Pons (tissue), 1 donor: ENCODE measurements around the gene ITGB5.
"Not testable (repeated sequence)": the region's sequence is repeated elsewhere in the genome, so short reads cannot be mapped to it uniquely, and the experiment has no call there.

ENCODE experiments used
- DNase-seq: peaks from one replicate; pipeline ENCODE4 v3.0.0-alpha.2; 2016; ENCODE audit warnings: low spot score

Gene ITGB5

DNA sequence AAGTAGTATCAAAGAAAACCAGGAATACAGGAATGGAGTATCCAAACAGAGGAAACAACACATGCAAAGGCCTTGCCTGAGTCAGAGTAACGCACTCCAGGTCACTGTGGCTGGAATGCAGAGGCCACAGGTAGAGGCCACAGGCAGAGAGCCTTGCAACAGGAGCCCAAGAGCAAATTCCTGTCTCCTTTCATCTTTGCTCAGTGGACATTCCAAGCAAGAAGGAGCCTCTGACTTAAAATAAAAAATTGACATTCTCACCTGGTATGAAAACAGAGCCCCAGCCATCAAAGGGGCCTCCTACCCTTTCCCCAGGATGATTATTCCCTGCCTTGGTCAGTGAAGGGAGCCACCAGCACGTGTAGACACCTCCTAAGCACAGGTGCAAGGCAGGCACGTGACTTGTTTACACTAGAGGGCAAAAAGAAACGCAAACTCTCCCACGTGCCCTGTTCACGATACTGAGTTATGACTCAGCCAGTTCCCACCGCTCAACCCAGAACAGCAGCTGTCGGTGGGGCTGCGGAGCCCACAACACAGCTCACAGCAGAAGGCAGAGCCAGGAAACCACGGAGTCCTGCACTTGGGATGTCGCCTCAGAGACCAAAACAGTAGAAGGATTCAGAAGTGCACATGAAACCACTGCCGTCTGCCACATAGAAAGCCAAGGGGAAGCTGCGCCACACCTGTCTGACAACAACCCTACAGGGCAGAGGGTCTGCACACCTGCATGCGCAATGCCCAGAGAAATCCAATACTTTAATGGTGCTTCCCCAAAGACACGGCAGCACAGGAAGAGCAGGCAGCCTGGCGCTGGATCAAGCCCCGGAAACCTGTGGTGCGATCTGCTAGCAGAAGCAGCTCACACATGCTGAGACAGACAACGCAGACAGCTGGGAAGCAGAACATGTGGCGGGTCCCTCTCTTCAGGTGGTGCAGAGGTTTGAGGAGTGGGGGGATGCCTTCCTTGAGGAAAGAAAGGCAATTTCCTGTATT lies 52.1 kb downstream of the ITGB5 start:
- DNase-seq: no peak

DNA sequence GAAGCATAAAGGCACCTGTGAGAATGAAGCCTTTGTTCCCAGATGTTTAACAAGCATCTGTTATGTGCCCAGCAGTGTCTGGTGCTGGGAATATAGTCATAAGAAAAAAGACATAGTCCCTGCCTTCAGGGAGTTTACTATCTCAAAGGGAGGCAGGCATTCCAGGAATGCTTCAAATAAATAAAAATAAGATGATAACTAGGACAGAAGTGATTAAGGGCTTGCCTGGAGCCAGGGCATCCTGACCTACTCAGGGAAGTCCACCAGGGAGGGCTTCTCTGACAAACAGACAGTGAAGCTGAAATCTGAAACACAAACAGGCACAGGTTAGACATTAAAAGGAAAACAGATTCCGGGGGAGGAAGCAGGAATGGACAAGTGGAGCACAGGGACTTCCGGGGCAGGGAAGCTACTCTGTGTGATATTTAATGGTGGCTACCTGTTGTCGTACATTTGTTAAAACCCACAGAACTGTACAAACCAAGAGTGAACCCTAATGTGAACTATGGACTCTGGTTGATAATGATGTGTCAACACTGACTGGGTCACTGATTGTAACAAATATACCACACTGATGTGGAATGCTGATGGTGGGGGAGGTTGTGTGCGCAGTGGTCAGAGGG lies 53.3 kb downstream of the ITGB5 start:
- DNase-seq: no peak

DNA sequence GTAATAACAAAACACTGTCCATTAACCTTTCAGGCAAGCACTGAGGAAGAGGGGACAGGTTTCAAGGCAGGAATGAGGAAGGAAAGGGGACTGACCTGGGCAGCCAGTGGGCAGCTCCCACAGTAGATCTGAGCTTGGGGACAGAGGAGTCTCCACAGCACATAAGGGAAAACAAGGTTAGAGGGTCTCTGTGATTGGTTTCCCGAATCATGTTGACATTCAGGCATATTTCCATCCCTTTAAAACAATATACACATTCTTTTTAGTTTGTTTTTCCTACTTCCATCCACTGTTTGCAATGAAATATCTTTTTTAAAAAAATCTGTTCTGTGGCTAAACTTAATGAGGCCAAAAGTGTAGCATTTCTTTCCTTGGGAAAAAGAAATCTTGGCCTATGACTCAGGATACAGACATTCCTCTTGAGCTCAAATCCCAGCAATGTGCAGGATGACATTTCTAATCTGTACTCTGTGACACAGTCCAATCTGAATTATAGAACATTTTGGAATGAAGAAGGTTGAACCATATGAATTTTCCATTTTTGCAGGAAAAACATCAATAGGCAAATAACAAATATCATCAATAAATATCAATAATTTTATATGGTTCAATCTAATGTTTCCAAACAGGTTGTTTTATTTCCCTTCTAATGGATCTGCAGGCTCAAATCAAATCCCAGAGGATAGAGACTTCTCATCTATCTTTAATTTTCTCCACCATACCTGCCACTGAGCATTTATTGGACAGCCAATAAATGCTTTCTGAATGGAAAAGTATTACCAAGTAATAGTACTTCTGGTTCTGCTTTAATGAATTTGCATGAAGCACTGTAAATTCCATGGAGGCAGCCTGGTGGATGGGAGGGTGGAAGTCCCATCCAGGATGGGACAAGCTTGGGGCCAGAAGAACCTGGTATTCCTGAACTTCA lies 54.1 kb downstream of the ITGB5 start:
- no peak for DNase-seq

DNA sequence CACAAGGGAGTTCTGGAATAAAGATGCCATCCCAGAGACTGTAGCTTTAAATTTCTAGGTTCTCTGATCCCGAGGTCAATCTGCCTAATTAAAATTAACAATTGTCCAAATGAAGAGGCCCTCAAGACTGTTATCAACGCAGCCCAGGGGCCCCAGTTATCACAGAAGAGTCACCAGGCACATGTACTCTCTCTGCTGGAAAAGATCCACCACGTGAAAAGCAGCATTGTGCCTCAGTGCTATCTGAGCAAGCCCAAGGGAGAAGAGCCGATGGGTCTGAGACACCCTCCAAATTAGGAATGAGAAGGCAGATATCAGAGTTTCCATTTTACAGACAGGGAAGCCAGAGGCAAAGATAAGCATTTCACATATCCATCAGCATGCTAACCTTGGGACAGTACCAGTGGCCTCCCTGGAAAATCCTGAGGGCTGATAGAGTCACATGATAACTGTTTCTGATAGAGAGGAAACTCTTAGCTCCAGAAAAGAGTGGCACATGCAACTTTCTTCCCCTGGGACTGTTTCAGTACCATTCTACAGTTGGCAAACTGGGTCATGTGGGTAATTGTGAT lies 55.5 kb downstream of the ITGB5 start:
- no peak for DNase-seq

DNA sequence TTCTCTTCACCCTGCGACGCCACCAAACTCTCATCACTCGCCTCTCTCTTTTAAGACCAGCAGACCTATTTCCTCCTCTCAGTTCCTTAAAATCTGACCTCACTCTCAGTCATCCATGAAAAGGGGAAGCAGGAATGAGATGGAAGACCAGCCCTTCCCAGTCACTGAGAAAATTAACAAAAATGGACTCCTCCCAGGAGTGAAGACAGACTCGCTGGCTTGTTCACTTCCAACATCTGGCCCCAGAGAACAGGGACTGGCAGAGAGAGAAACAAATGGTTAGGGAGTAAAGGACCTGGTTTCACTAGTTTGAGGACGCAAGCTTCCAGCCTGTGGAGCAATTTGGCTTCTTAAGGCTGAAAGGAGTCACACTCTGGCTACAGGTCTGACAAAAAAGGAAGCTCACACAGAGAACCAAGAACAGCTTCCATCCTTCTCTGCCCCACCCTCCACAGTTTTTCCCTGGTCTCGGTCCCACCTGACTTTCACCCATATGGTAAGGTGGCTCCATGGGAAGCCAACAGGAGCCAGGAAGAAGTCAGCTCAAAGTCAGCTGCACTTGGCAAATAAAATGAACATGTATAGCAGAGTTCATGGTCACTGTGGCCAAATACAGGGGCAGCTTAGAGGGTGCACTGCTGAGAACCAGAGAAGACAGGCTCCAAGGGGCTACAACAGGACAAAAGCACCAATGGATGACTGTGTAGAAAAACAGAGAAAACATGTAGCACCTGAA lies 57.2 kb downstream of the ITGB5 start:
- DNase-seq: peak; percentile 67

DNA sequence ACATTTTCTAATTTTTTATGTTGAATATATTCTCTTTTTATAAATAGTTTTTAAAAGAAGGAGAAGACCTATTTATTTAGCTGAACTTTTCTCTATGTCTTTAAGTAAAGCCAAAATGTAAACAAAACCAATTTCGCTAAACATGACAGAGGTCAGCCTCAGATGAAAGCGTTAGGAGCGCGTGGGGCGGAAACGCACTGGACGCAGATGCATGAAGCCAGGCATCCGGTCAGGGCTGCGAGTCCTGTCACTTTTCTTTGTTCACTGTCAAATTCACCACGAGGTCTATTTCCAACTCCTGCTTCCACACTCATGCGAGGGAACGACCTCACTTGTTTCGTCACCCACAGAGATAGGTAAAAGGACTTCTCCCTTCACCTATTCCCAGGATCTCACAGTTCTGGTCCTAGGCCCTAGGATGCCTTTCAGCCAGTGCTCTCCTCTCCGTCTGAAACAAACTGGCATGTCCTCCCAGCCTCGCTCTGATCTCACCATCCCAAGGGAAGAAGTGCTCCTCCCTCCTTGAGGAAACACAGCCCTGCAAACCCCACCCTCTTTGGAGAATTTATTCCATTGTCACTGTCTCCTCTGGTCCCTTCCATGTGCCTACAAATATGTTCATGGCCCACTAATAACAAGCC lies 57.9 kb downstream of the ITGB5 start:
- no peak for DNase-seq

DNA sequence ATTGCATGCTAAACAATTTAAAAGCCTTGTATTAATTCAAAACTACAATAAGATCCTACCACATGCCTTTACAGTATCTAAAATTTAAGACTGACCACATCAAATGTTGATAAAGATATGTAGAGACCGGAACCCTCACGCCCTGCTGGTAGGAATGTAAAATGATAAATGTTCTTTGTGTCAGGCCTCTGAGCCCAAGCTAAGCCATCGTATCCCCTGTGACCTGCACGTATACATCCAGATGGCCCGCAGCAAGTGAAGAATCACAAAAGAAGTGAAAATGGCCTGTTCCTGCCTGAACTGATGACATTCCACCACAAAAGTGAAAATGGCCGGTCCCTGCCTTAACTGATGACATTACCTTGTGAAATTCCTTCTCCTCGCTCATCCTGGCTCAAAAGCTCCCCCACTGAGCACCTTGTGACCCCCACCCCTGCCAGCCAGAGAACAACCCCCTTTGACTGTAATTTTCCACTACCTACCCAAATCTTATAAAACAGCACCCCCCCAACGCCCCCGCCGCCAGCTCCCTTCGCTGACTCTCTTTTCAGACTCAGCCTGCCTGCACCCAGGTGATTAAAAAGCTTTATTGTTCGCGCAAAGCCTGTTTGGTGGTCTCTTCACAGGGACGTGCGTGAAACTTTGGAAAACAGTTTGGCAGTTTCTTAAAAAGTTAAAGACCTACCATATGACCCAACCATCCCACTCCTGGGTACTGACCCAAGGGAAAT lies 59.5 kb downstream of the ITGB5 start:
- not testable (repeated sequence) for DNase-seq

DNA sequence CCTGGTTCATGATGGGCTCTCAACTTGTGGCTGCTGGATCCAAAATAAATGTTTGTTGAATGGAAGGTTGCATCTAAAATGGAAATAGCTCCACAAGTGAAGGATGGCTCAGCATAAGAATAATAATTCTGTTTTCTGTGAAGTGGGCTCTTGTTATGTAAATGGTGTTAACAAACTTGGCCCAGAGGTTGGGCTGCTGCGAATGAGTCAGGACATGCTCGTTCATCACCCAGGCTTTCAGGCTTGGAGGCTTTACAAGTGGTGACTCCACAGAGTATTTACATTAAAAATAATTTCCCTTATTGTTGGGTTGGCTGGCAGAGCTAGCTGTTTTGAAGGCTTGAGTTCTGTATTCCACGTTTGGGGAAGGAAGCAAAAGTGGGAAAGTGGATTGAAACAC lies 60.5 kb downstream of the ITGB5 start:
- peak; percentile 65 for DNase-seq

DNA sequence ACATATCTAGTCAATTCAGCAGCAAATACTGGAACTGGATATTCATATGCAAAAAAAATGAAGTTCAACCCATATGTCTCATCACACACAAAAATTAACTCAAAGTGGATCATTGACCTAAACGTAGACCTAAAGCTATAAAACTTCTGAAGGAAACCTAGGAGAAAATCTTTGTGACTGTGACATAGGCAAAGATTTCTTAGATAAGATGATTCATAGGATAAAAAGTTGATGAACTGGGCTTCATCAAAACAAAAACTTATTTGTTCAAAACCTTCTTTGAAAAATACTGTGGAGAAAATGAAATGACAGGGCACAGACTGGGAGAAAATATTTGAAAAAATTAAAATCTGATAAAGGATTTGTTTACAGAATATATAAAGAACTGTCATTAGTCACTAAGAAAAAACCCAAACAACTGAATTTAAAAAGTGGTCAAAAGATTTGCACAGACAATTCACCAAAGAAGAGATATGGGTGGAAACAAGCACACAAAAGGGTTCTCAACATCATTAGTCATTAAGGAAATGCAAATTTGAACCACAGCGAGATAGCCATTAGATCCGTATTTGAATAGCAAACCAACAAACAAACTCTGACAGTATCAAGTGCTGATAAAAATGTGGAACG lies 62.8 kb downstream of the ITGB5 start:
- no peak for DNase-seq

DNA sequence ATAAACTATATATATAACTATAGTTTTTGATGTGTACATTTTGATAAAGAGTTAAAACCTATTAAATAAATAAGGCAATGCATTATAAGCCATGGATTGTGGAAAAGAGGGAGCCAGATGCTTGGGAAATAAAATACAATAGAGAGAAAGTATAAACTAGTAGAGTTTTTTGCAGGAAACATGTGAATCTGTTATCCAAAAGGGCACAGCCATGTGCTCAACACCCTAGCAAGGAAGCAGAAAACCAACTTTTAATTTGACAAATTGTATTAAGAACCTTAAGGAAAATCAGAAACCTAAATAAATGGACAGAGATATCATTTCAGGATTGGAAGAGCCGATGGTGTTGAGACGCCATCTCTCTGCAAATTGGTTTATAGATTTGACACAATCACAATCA lies 63.5 kb downstream of the ITGB5 start:
- no peak for DNase-seq

DNA sequence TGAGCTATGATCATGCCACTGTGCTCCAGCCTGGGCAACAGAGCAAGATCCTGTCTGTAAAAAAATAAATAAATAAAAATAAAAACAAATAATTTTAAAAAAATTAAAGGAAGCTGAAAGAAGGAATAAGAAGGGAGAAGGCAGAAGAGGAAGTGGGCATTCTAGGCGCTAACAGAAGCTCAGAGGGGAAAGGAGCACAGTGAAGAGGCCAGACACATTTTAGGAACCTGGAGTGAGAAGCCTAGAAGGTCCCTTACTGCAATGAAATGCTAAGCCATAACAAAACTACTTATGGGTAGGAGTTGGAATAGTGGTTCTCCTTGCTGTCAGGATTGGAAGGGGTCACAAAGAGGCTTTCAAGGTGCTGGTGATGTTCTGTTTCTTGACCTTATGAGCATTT lies 64.0 kb downstream of the ITGB5 start:
- DNase-seq: no peak

DNA sequence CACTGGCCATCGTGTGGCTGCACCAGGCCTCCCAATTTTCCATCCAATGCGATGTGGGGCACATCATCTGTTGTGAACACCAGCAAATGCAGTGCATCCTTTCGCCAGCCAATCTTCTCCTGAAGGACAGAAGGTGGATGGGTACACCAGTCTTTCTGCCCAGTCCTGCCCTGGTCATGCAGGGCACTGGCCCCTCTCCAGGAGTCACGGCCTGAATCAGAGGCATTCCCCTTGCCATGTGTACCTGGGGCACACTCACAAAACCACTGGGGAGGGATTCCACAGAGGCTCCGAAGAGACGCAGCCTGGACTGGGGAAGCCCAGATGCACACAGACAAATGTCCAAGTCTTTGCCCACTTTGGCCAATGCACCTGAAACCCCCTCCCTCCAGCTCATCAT lies 65.8 kb downstream of the ITGB5 start:
- no peak for DNase-seq

DNA sequence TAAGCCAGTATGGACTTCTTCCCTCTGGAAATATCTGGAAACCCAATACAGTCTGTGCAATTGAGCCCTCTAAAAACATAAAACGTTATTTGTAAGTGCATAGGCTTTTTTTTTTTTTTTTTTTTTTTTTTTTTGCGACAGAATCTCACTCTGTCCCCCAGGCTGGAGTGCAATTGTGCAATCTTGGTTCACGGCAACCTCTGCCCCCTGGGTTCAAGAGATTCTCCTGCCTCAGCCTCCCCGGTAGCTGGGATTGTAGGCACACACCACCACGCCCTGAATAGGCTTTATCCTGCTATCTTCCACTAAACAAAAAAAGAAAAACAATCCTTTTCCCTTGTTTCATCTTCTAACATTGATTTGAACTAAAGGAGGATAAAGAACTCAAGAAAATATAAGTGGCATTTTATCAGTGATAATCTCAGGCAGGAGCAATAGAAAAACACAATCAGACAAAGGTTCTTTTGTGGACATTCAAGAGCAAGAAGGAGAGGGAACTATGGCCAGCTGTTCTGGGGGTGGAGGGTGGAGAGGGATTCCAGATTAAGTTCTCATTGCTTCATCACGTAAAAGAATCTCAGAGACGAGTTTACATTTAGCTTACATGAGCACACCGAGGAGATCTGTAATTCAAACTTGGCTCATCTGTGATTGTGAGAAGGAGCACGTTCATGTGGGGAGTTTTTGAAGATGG lies 68.6 kb downstream of the ITGB5 start:
- peak; percentile 64 for DNase-seq

DNA sequence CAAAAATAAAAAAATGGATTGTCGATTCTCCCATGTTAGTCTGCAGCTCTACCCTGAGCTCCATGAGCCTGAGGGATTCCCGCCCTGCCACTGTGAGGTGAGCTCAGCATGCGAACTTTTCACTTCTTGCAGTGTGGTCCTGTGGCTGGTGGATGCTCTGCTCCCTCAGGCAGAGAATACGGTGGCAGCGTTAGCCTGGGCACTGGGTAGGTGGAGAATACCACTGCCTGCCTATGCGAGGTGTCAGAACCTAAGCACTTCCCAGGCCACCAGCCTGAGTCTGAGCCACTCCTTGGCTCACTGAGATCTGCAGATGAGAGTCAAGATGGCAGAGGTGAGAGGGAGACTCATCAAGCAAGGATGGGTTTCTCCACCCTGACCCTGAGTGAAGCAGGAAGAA lies 70.1 kb downstream of the ITGB5 start:
- DNase-seq: no peak

DNA sequence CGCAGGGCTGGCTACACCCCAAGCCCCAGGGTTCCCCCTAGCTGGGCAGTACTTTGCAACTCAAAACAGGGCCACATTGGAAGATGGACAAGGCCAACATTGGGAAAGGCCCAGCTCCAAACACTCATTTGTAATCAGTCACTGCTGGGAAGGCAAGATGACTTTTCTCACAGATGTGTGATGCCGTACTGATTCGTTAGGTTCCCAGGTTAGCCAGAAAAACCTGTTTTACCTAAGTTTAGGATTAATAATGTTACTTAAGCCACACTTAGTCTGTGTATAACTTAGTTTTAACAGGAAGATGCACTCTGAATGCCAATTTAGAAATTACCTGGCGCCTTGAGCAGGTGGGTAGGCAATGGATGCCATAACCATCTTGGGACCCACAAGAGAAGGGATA lies 71.0 kb downstream of the ITGB5 start:
- no peak for DNase-seq

DNA sequence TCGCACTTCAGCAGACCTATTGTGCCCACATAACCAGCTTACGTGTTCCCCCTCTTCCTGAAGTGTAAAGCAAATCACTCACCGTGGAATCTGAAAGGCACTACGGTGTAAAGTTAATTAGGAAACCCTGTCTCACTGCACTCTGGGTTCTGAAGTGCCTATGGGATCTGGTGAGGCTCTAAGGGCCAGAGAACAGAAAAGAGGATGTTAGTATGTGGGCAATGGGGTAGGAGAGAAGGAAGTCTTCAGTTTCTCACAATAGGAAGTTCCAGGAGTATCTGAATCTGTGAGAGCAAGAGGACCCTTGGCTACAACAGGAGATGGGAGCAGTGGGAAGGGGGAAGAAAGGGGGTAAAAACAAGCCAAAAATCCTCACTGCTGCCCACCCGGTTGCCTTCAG lies 71.4 kb downstream of the ITGB5 start:
- no peak for DNase-seq

DNA sequence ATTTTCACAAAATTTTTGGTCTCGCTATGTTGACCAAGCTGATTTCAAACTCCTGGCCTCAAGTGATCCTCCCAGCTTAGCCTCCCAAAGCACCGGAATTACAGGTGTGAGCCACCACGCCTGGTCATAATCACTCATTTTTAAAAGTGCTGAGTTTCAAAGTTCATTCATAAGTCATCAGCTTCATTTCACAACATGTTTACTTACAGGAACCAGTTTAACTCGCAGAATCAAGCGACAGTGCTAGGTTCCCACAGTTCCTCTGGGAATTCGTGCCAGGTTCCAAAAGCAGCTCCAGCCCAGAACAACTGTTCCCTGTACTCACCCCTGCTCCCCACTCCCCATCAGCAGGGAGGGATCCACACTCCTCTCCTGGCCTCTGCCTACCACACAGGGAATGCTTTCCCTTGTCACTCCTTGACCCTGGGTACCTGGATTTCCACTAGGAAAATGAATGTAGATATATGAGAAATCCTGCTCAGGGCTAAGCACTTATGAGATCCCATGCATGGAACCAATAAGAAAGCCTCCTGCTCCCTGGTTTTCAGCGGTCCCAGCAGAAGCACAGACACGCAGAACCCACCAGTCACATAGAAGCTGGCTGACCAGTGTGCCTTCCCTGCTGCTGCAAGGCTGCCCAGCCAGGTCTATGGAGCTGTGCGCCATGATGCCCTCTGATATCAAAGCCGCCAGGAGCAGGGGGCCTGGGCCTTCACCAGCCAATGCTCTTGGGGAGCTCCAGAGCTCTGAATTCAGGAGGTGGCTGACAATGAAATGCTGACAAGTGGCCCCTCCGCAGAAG lies 72.3 kb downstream of the ITGB5 start:
- DNase-seq: no peak

DNA sequence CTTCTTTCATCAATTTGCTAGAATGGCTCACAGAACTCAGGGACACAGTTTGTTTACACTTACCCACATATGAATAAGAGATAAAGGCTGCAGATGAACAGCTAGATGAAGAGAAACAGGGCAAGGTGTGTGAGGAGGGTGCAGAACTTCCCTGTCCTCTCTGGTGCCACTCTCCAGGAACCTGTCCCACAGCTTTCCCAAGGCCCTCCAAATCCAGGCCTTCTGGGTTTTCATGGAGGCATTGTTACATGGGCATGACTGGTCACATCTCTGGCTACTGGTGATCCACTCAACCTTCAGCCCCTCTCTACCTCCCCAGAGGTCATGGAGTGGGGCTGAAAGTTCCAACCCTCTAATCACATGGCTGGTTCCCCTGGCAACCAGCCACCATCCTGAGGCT lies 73.6 kb downstream of the ITGB5 start:
- no peak for DNase-seq
